ENCODE results near the gene RNU2-63P. TPM values are rescaled to one million over a fixed set of nuclear protein-coding genes. Genes with fewer than 3 reads are reported as not detected.

RNU2-63P gene
- total RNA-seq, 6 donors from 2014 or later, result not detected

GRCh38 chr2:88042476-88042875 lies 26.1 kb upstream of the RNU2-63P start:
- no peak overlapping the region for H3K4me3 ChIP-seq
- peaks cover 0 to 6% (median 0%) of the 10 kb centered on the region in 4 donors for H3K4me1 ChIP-seq
- 96 to 99% methylated on average over 5 of the region's 5 CpGs for WGBS, 2 donors
- DNase-seq (no peak), ATAC-seq (ENCODE audit: low FRiP score in 2 of 2) (no peak)
- no peak for TF ChIP-seq POLR2A (IDR thresholded peaks at IDR 0.05)
- TF ChIP-seq EP300 (IDR thresholded peaks at IDR 0.05), result no peak
- TF ChIP-seq, protein P1, sequence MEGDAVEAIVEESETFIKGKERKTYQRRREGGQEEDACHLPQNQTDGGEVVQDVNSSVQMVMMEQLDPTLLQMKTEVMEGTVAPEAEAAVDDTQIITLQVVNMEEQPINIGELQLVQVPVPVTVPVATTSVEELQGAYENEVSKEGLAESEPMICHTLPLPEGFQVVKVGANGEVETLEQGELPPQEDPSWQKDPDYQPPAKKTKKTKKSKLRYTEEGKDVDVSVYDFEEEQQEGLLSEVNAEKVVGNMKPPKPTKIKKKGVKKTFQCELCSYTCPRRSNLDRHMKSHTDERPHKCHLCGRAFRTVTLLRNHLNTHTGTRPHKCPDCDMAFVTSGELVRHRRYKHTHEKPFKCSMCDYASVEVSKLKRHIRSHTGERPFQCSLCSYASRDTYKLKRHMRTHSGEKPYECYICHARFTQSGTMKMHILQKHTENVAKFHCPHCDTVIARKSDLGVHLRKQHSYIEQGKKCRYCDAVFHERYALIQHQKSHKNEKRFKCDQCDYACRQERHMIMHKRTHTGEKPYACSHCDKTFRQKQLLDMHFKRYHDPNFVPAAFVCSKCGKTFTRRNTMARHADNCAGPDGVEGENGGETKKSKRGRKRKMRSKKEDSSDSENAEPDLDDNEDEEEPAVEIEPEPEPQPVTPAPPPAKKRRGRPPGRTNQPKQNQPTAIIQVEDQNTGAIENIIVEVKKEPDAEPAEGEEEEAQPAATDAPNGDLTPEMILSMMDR (IDR thresholded peaks at IDR 0.05), result no peak
- no peak for TF ChIP-seq POLR2AphosphoS5 (IDR thresholded peaks at IDR 0.05)
- H3K27me3 ChIP-seq, result no peaks in the 10 kb centered on the region
- peaks cover 0 to 11% (median 0%) of the 10 kb centered on the region in 4 donors for H3K36me3 ChIP-seq
- H3K27ac ChIP-seq, result no peak overlapping the region
- H3K9me3 ChIP-seq, result no peaks in the 10 kb centered on the region

- Histone ChIP-seq H3K4me1 (peaks cover 0 to 11% (median 2%) of the 10 kb centered on the region in 4 donors), H3K4me3 (no peak overlapping the region), H3K36me3 (peaks cover 0 to 33% (median 3%) of the 10 kb centered on the region in 4 donors), H3K9me3 (no peaks in the 10 kb centered on the region), H3K27me3 (no peaks in the 10 kb centered on the region), H3K27ac (no peak overlapping the region)
- no peak for TF ChIP-seq POLR2A (IDR thresholded peaks at IDR 0.05)
- TF ChIP-seq EP300 (IDR thresholded peaks at IDR 0.05), result no peak
- no peak for TF ChIP-seq POLR2AphosphoS5 (IDR thresholded peaks at IDR 0.05)
- TF ChIP-seq, protein P1 (IDR thresholded peaks at IDR 0.05), result no peak
- DNase-seq (no peak), ATAC-seq (ENCODE audit: low FRiP score in 2 of 2) (peak in 1 of 2 donors; percentile 36)
- 96 to 100% methylated on average over 4 of the region's 4 CpGs for WGBS, 2 donors
Measured at GRCh38 chr2:88038263-88039105, 22.1 kb upstream of the RNU2-63P start.

- H3K27ac ChIP-seq, result no peak overlapping the region
- peaks cover 0 to 11% (median 2%) of the 10 kb centered on the region in 4 donors for H3K4me1 ChIP-seq
- H3K4me3 ChIP-seq, result no peak overlapping the region
- no peak for TF ChIP-seq POLR2AphosphoS5 (IDR thresholded peaks at IDR 0.05)
- no peak for TF ChIP-seq POLR2A (IDR thresholded peaks at IDR 0.05)
- H3K27me3 ChIP-seq, result no peaks in the 10 kb centered on the region
- H3K36me3 ChIP-seq, result peaks cover 5 to 45% (median 7%) of the 10 kb centered on the region in 4 donors
- DNase-seq (no peak), ATAC-seq (ENCODE audit: low FRiP score in 2 of 2) (no peak)
- no peaks in the 10 kb centered on the region for H3K9me3 ChIP-seq
Measured at GRCh38 chr2:88036606-88037005, 20.3 kb upstream of the RNU2-63P start.

DNA sequence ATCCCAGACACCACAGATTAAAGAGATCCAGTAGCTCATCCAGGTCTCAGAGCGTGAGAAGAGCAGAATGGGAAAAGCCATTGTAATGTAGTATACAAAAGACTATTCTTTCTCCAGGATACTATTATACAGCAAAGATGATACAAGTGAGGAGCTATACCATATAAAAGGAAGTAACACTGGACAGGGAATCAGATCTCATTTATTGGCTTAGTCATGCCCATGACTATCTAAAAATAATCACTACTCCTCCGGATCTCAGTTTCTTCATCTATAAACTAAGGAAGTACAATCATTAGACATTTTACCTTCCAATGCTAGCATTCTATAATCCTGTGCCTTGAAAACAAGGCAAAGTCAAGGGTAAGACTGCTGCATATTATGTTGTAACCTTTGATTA lies 19.8 kb upstream of the RNU2-63P start:
- Histone ChIP-seq H3K36me3 (peaks cover 5 to 48% (median 7%) of the 10 kb centered on the region in 4 donors), H3K4me1 (peaks cover 0 to 7% (median 2%) of the 10 kb centered on the region in 4 donors), H3K9me3 (no peaks in the 10 kb centered on the region), H3K4me3 (no peak overlapping the region), H3K27ac (no peak overlapping the region), H3K27me3 (no peaks in the 10 kb centered on the region)
- TF ChIP-seq POLR2A (IDR thresholded peaks at IDR 0.05) (no peak), EP300 (IDR thresholded peaks at IDR 0.05) (no peak), POLR2AphosphoS5 (IDR thresholded peaks at IDR 0.05) (no peak)
- TF ChIP-seq, protein P1 (IDR thresholded peaks at IDR 0.05), result no peak
- ATAC-seq (ENCODE audit: low FRiP score in 2 of 2) (no peak), DNase-seq (no peak)
- WGBS, 2 donors, result 77 to 83% methylated on average over 2 of the region's 2 CpGs

DNA sequence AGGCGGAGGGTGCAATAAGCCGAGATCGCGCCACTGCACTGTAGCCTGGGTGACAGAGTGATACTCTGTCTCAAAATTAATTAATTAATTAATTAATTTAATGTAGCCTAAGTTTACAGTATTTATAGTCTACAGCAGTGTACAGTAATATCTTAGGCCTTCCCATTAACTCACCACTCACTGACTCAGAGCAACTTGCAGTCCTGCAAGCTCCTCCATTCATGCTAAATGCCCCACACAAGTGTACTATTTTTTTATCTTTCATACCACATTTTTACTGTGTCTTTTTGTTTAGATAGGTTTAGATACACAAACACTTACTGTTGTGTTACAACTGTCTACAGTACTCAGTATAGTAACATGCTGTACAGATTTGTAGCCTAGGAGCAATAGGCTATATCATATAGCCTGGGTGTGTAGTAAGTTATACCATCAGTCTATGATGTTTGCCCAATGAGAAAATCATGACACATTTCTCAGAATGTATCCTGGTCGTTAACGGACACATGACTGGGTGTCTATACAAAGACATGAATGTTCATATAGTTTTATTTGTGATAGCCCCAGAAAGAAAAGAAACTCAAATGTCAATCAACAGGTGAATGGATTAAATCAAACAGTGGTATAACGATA lies 15.8 kb upstream of the RNU2-63P start:
- Histone ChIP-seq H3K27ac (no peak overlapping the region), H3K36me3 (peaks cover 5 to 85% (median 22%) of the 10 kb centered on the region in 4 donors), H3K4me1 (peaks cover 0 to 7% (median 2%) of the 10 kb centered on the region in 4 donors), H3K9me3 (no peaks in the 10 kb centered on the region), H3K27me3 (no peaks in the 10 kb centered on the region), H3K4me3 (no peak overlapping the region)
- 90 to 99% methylated on average over 7 of the region's 7 CpGs for WGBS, 2 donors
- ATAC-seq (ENCODE audit: low FRiP score in 2 of 2) (no peak), DNase-seq (no peak)
- TF ChIP-seq EP300 (IDR thresholded peaks at IDR 0.05) (no peak), POLR2A (IDR thresholded peaks at IDR 0.05) (no peak), POLR2AphosphoS5 (IDR thresholded peaks at IDR 0.05) (no peak)
- TF ChIP-seq, protein P1 (IDR thresholded peaks at IDR 0.05), result no peak

Measured in upper lobe of left lung (tissue), 6 donors.